IPS-18c (cell line): ENCODE measurements around the gene ATF7IP2.
"Not testable (repeated sequence)": the region's sequence is repeated elsewhere in the genome, so short reads cannot be mapped to it uniquely, and the experiment has no call there.

Experiments
- H3K4me3 ChIP-seq: 2 replicates; pipeline ENCODE4 v1.7.0; 2013; ENCODE audit warnings: low read depth, mild to moderate bottlenecking, low read length, moderate library complexity; ENCODE audit not compliant: insufficient read depth
- H3K9me3 ChIP-seq: one replicate; pipeline ENCODE4 v1.6.1; 2013; ENCODE audit warnings: mild to moderate bottlenecking, low read length, moderate library complexity; ENCODE audit not compliant: control insufficient read depth, insufficient read depth

ATF7IP2 gene

DNA sequence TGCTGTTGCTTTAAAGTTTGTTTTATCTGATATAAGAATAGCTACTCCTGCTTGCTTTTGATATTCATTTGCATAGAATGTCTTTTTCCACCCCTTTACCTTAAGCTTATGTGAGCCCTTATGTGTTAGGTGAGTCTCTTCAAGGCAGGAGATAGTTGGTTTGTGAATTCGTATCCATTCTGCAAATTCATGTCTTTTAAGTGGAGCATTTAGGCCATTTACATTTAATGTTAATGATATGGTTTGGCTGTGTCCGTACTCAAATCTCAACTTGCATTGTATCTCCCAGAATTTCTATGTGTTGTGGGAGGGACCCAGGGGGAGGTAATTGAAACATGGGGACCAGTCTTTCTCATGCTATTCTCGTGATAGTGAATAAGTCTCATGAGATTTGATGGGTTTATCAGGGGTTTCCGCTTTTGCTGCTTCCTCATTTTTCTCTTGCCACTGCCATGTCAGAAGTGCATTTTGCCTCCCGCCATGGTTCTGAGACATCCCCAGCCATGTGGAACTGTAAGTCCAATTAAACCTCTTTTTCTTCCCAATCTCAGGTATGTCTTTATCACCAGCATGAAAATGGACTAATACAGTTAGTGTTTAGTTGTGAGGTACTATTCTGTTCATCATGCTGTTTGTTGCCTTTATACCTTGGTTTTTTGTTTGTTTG lies 27.2 kb downstream of the ATF7IP2 start:
- H3K9me3 ChIP-seq: peaks cover 3% of the 10 kb centered on the region
- no peak overlapping the region for H3K4me3 ChIP-seq

GRCh38 chr16:10418204-10418603 lies 32.3 kb downstream of the ATF7IP2 start:
- H3K4me3 ChIP-seq, H3K9me3 ChIP-seq: not testable (repeated sequence)

DNA sequence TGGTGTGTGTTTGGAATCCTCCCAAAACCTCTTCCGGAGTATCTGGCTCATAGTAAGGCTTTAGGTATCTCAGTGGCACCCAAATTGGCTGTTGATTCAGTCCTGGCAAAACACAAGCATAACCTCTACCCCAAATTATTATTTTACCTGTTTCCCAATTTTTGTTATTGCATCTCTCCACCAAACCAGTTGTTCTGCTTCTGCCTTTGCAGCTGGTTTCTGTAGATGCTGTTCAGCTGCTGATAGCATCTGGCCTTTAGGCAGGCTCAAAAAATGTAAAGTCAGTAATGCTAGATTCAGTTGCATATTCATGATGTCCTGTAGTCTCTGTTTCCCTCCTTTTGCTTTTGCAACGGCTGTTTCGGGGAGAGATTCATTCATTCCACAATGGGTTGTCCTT lies 33.8 kb downstream of the ATF7IP2 start:
- peaks cover 2% of the 10 kb centered on the region for H3K9me3 ChIP-seq
- no peak overlapping the region for H3K4me3 ChIP-seq

DNA sequence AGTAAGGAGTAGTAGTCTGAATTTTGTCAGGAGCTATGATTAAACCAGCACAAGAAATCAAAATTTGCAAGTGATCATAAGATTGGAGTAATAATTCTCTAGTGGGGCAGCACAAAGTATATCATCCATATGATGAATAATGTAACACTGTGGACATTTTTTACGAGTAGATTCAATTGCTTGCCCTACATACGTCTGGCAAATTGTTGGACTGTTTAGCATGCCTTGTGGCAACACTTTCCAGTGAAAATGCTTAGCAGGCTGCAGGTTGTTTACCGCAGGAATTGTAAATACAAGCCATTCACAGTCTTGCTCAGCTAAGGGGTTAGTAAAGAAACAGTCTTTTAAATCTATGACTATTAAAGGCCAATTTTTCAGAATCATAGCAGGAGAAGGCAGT lies 35.7 kb downstream of the ATF7IP2 start:
- Histone ChIP-seq H3K4me3 (no peak overlapping the region), H3K9me3 (peaks cover 2% of the 10 kb centered on the region)

GRCh38 chr16:10428433-10429168 lies 42.7 kb downstream of the ATF7IP2 start:
- H3K4me3 ChIP-seq: no peak overlapping the region
- no peaks in the 10 kb centered on the region for H3K9me3 ChIP-seq

DNA sequence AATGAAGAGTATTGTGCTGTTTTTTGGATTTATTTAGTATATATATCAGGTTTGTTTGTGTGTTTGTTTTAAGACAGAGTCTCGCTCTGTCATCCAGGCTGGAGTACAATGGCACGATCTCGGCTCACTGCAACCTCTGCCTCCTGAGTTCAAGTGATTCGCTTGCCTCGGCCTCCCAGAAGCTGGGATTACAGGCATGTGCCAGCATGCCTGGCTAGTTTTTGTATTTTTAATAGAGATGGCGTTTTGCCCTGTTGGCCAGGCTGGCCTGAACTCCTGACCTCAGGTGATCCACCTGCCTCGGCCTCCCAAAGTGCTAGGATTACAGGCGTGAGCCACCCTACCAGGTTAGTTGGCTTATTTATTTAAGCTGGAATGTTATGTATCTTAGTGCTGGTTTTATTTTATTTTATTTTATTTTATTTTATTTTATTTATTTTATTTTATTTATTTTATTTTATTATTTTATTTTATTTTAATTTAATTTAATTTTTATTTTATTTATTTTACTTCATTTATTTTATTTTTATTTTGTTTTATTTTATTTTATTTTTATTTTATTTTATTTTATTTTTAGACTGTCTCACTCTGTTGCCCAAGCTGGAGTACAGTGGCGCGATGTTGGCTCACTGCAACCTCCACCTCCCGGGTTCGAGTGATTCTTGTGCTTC lies 43.6 kb downstream of the ATF7IP2 start:
- H3K9me3 ChIP-seq, H3K4me3 ChIP-seq: not testable (repeated sequence)

DNA sequence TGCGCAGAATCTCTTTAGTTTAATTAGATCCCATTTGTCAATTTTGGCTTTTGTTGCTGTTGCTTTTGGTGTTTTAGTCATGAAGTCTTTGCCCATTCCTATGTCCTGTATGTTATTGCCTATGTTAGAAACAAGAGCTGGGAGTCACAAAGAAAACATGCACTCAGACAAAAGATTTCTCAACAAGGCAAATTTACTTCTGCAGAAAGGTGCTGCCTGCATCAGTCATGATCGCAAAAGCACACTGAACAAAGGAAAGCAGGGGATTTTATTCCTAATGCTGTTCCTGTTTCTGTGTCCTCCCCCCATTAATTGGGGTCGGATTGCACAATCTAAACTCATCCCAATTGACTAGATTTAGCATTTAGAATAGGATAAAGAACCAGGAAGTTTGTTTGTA lies 55.9 kb downstream of the ATF7IP2 start:
- H3K9me3 ChIP-seq: no peaks in the 10 kb centered on the region
- H3K4me3 ChIP-seq: no peak overlapping the region

GRCh38 chr16:10447289-10447688 lies 61.4 kb downstream of the ATF7IP2 start:
- H3K4me3 ChIP-seq: no peak overlapping the region
- H3K9me3 ChIP-seq: no peaks in the 10 kb centered on the region

- not testable (repeated sequence) for H3K9me3 ChIP-seq, H3K4me3 ChIP-seq
Observed at GRCh38 chr16:10452208-10453158, 66.6 kb downstream of the ATF7IP2 start.

DNA sequence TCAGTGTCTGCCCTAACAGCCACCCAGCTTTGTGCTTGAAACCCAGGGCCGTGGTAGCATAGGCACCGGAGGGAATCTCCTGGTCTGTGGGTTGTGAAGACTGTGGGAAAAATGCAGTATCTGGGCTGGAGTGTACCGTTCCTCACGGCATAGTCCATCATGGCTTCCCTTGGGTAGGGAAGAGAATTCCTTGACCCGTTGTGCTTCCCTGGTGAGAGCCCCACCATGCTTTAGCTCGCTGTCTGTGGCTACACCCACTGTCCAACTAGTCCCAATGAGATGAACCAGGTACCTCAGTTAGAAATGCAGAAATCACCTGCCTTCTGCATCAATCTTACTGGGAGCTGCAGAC lies 67.3 kb downstream of the ATF7IP2 start:
- Histone ChIP-seq H3K9me3 (no peaks in the 10 kb centered on the region), H3K4me3 (no peak overlapping the region)

- Histone ChIP-seq H3K4me3 (no peak overlapping the region), H3K9me3 (no peaks in the 10 kb centered on the region)
Observed at GRCh38 chr16:10465821-10466220, 80.0 kb downstream of the ATF7IP2 start.

GRCh38 chr16:10466313-10466712 lies 80.5 kb downstream of the ATF7IP2 start:
- no peak overlapping the region for H3K4me3 ChIP-seq
- H3K9me3 ChIP-seq: no peaks in the 10 kb centered on the region

- H3K9me3 ChIP-seq: no peaks in the 10 kb centered on the region
- H3K4me3 ChIP-seq: no peak overlapping the region
Observed at GRCh38 chr16:10466861-10467260, 81.0 kb downstream of the ATF7IP2 start.

GRCh38 chr16:10476636-10477035 lies 90.8 kb downstream of the ATF7IP2 start:
- H3K4me3 ChIP-seq, H3K9me3 ChIP-seq: not testable (repeated sequence)

DNA sequence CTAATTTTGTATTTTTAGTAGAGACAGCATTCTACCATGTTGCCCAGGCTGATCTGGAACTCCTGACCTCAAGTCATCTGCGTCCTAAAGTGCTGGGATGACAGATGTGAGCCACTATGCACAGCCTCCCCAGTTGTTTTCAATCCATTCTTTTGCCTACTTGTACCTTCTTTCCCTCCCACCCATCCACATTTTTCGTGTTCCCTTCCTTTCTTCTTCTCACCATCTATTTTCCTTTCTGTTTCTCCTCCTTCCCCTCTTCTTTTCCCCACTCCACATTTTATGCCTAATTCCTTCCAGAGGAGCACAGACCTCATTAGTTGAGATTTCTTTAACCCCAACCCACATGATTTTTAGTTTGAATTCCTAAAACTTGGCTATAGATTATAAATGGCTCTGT lies 94.3 kb downstream of the ATF7IP2 start:
- Histone ChIP-seq H3K9me3 (peaks cover 2% of the 10 kb centered on the region), H3K4me3 (no peak overlapping the region)

DNA sequence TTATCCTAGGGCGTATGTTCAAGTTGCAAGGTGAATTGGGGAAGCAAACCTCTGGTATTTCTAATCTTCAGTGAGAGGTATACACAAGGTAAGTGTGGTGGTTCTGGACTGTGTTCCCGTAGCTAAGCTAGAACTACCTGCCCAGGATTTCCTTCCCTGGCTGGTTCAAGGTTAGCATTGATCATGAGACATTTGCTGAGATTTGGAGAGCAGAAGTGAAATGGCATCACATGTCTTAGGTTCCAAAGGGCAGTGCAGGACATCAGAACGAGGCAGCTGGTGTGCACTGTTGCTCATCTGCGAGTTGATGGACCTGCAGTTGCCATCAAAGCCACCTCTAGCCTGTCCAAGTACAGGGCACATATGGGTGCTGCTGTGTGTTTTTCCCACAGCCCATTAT lies 99.3 kb downstream of the ATF7IP2 start:
- Histone ChIP-seq H3K9me3 (peaks cover 4% of the 10 kb centered on the region), H3K4me3 (no peak overlapping the region)

DNA sequence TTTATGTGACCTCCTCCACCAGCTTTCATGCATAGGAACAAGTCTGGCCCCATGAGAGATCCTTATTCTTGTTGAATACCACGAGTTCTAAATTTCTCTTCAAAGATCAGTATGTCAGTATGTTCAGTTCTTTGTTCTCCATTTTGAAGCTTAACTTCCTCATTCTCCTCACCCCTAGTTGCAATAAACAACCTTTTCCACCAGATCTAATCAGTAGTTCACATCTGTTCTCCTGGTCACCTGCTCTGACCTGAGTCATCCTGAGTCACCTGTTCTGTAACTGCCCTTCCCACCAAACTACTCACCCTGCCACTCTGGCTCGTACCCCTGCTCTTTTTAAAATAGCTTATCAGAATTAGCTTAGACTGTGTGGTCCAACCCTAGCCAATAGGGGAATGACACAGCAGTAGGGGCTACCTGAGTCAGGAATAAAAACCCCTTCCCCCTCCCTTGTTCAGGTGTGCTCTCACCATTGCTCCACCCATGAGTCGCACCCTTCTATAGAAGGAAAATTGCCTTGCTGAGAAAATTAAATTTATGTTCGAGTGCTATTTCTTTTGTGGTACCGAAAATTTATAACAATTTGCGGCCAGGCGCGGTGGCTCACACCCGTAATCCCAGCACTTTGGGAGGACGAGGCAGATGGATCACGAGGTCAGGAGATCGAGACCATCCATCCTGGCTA lies 100.0 kb downstream of the ATF7IP2 start:
- Histone ChIP-seq H3K9me3 (peaks cover 4% of the 10 kb centered on the region), H3K4me3 (no peak overlapping the region)
